Activated T-cell treated with anti-CD3 and anti-CD28 coated beads, Interleukin-2, amount 50 U/mL, for 4 hours (primary cell): ENCODE data around the gene ENKUR. TPM values are rescaled to one million over a fixed set of nuclear protein-coding genes. Genes with fewer than 3 reads are reported as not detected.

Experiments used
- ATAC-seq, 2 donors: fragments of 200-7000 bp; cut with Tn5 transposase; one replicate each; pipeline ENCODE4 v1.10.0; 2021
- DNase-seq: peaks from one replicate; pipeline ENCODE4 v3.0.0-alpha.2; 2020
- H3K27me3 Mint-ChIP-seq: one replicate; pipeline ENCODE4 v1.8.0; 2021; ENCODE audit warnings: low read depth, mixed read lengths
- H3K36me3 Mint-ChIP-seq: one replicate; pipeline ENCODE4 v1.8.0; 2022; ENCODE audit warnings: mixed read lengths; ENCODE audit not compliant: insufficient read depth
- H3K4me1 Mint-ChIP-seq: one replicate; pipeline ENCODE4 v1.8.0; 2021; ENCODE audit warnings: low read depth, mixed read lengths
- H3K4me3 Mint-ChIP-seq: one replicate; pipeline ENCODE4 v1.8.0; 2021; ENCODE audit warnings: mild to moderate bottlenecking, moderate library complexity, mixed read lengths
- H3K9me3 Mint-ChIP-seq: one replicate; pipeline ENCODE4 v1.8.0; 2021; ENCODE audit warnings: mixed read lengths
- total RNA-seq, 3 donors: library from RNA; stranded (reverse); gene quantifications; one replicate each; pipeline ENCODE4 v1.2.1, GENCODE V29; 2021

The ENKUR gene
- total RNA-seq = not detected

- peak within 1 kb of the TSS; percentile 95 for H3K4me3 Mint-ChIP-seq
- H3K36me3 Mint-ChIP-seq = no peaks in the 10 kb centered on the region
- H3K4me1 Mint-ChIP-seq = peaks cover 14% of the 10 kb centered on the region
- peak; percentile 93 for DNase-seq
- H3K27me3 Mint-ChIP-seq = no peaks in the 10 kb centered on the region
- ATAC-seq = peak; percentile 45 to 51
- H3K9me3 Mint-ChIP-seq = no peaks in the 10 kb centered on the region
Observed at GRCh38 chr10:25015828-25016375, at the start of gene ENKUR. ENKUR (minus strand) TSS chr10:25016158; CDS start chr10:25015936, 222 bp downstream.

GRCh38 chr10:25064401-25064800 is 48.4 kb upstream of the ENKUR start:
- Mint-ChIP-seq H3K27me3 (no peaks in the 10 kb centered on the region), H3K4me1 (peaks cover 18% of the 10 kb centered on the region), H3K4me3 (no peak overlapping the region), H3K9me3 (no peaks in the 10 kb centered on the region), H3K36me3 (no peaks in the 10 kb centered on the region)
- no peak for ATAC-seq
- no peak for DNase-seq

- Mint-ChIP-seq H3K4me1 (peaks cover 18% of the 10 kb centered on the region), H3K9me3 (no peaks in the 10 kb centered on the region), H3K27me3 (no peaks in the 10 kb centered on the region), H3K4me3 (no peak overlapping the region), H3K36me3 (no peaks in the 10 kb centered on the region)
- DNase-seq = no peak
- no peak for ATAC-seq
Observed at GRCh38 chr10:25063644-25064043, 47.7 kb upstream of the ENKUR start.

- Mint-ChIP-seq H3K9me3 (no peaks in the 10 kb centered on the region), H3K36me3 (no peaks in the 10 kb centered on the region), H3K4me3 (no peak overlapping the region), H3K27me3 (no peaks in the 10 kb centered on the region), H3K4me1 (peaks cover 18% of the 10 kb centered on the region)
- DNase-seq (no peak), ATAC-seq (no peak)
Observed at GRCh38 chr10:25063157-25063556, 47.2 kb upstream of the ENKUR start.

- Mint-ChIP-seq H3K4me3 (no peak overlapping the region), H3K27me3 (no peaks in the 10 kb centered on the region), H3K36me3 (no peaks in the 10 kb centered on the region), H3K4me1 (peaks cover 18% of the 10 kb centered on the region), H3K9me3 (no peaks in the 10 kb centered on the region)
- DNase-seq (no peak), ATAC-seq (peak in 1 of 2 donors; percentile 23)
Observed at GRCh38 chr10:25061711-25062449, 45.9 kb upstream of the ENKUR start.

GRCh38 chr10:25061125-25061524 is 45.2 kb upstream of the ENKUR start:
- no peaks in the 10 kb centered on the region for H3K36me3 Mint-ChIP-seq
- H3K4me1 Mint-ChIP-seq = peaks cover 18% of the 10 kb centered on the region
- no peak for ATAC-seq
- no peaks in the 10 kb centered on the region for H3K27me3 Mint-ChIP-seq
- no peaks in the 10 kb centered on the region for H3K9me3 Mint-ChIP-seq
- no peak for DNase-seq
- no peak overlapping the region for H3K4me3 Mint-ChIP-seq

- DNase-seq = no peak
- no peak for ATAC-seq
- Mint-ChIP-seq H3K4me3 (no peak overlapping the region), H3K36me3 (no peaks in the 10 kb centered on the region), H3K4me1 (peaks cover 18% of the 10 kb centered on the region), H3K27me3 (no peaks in the 10 kb centered on the region), H3K9me3 (no peaks in the 10 kb centered on the region)
Observed at GRCh38 chr10:25059990-25060389, 44.0 kb upstream of the ENKUR start.

GRCh38 chr10:25057886-25058285 is 41.9 kb upstream of the ENKUR start:
- DNase-seq = no peak
- peaks cover 7% of the 10 kb centered on the region for H3K4me1 Mint-ChIP-seq
- no peaks in the 10 kb centered on the region for H3K36me3 Mint-ChIP-seq
- H3K9me3 Mint-ChIP-seq = no peaks in the 10 kb centered on the region
- H3K4me3 Mint-ChIP-seq = no peak overlapping the region
- H3K27me3 Mint-ChIP-seq = no peaks in the 10 kb centered on the region
- no peak for ATAC-seq

- H3K4me3 Mint-ChIP-seq = no peak overlapping the region
- no peaks in the 10 kb centered on the region for H3K27me3 Mint-ChIP-seq
- DNase-seq (no peak), ATAC-seq (no peak)
- H3K36me3 Mint-ChIP-seq = no peaks in the 10 kb centered on the region
- no peaks in the 10 kb centered on the region for H3K9me3 Mint-ChIP-seq
- no peaks in the 10 kb centered on the region for H3K4me1 Mint-ChIP-seq
Observed at GRCh38 chr10:25056726-25057125, 40.8 kb upstream of the ENKUR start.

GRCh38 chr10:25052012-25052411 is 36.1 kb upstream of the ENKUR start:
- H3K36me3 Mint-ChIP-seq = no peaks in the 10 kb centered on the region
- ATAC-seq (no peak), DNase-seq (no peak)
- no peaks in the 10 kb centered on the region for H3K4me1 Mint-ChIP-seq
- H3K4me3 Mint-ChIP-seq = no peak overlapping the region
- H3K27me3 Mint-ChIP-seq = peaks cover 17% of the 10 kb centered on the region
- no peaks in the 10 kb centered on the region for H3K9me3 Mint-ChIP-seq

- H3K36me3 Mint-ChIP-seq = no peaks in the 10 kb centered on the region
- ATAC-seq (no peak), DNase-seq (no peak)
- H3K4me3 Mint-ChIP-seq = no peak overlapping the region
- H3K9me3 Mint-ChIP-seq = no peaks in the 10 kb centered on the region
- H3K4me1 Mint-ChIP-seq = no peaks in the 10 kb centered on the region
- peaks cover 19% of the 10 kb centered on the region for H3K27me3 Mint-ChIP-seq
Observed at GRCh38 chr10:25050402-25050801, 34.4 kb upstream of the ENKUR start.

- no peaks in the 10 kb centered on the region for H3K36me3 Mint-ChIP-seq
- peaks cover 20% of the 10 kb centered on the region for H3K27me3 Mint-ChIP-seq
- H3K9me3 Mint-ChIP-seq = no peaks in the 10 kb centered on the region
- no peak overlapping the region for H3K4me3 Mint-ChIP-seq
- no peaks in the 10 kb centered on the region for H3K4me1 Mint-ChIP-seq
- DNase-seq (no peak), ATAC-seq (no peak)
Observed at GRCh38 chr10:25049966-25050365, 34.0 kb upstream of the ENKUR start.

GRCh38 chr10:25048450-25048849 is 32.5 kb upstream of the ENKUR start:
- Mint-ChIP-seq H3K27me3 (peaks cover 24% of the 10 kb centered on the region), H3K9me3 (no peaks in the 10 kb centered on the region), H3K36me3 (no peaks in the 10 kb centered on the region), H3K4me3 (no peak overlapping the region), H3K4me1 (no peaks in the 10 kb centered on the region)
- ATAC-seq = no peak
- no peak for DNase-seq

- H3K9me3 Mint-ChIP-seq = no peaks in the 10 kb centered on the region
- peaks cover 24% of the 10 kb centered on the region for H3K27me3 Mint-ChIP-seq
- no peak for ATAC-seq
- no peaks in the 10 kb centered on the region for H3K36me3 Mint-ChIP-seq
- no peak for DNase-seq
- H3K4me3 Mint-ChIP-seq = no peak overlapping the region
- no peaks in the 10 kb centered on the region for H3K4me1 Mint-ChIP-seq
Observed at GRCh38 chr10:25047591-25048301, 31.8 kb upstream of the ENKUR start.

- DNase-seq = no peak
- ATAC-seq = no peak
- Mint-ChIP-seq H3K4me1 (no peaks in the 10 kb centered on the region), H3K4me3 (no peak overlapping the region), H3K9me3 (no peaks in the 10 kb centered on the region), H3K27me3 (peaks cover 24% of the 10 kb centered on the region), H3K36me3 (no peaks in the 10 kb centered on the region)
Observed at GRCh38 chr10:25047088-25047487, 31.1 kb upstream of the ENKUR start.
